GM13977 (cell line): Measurements from ENCODE around the gene LORICRIN.

Experiments used
- DNase-seq: peaks from one replicate; pipeline ENCODE4 v3.0.0; 2012; ENCODE audit warnings: low spot score
- in situ Hi-C: fragments of 300-500 bp; cut with MboI; formaldehyde crosslinking; loops from one replicate; pipeline ENCODE4 v1.12.0; 2022; ENCODE audit warnings: low sequenced_read_pairs, low pct_unique_long_range_greater_than_20kb, mixed read lengths, inconsistent platforms; ENCODE audit not compliant: unreplicated experiment
- TF ChIP-seq, protein P1 (sequence below): IDR thresholded peaks from 2 replicates; pipeline ENCODE4 v1.5.1; 2012; ENCODE audit warnings: mild to moderate bottlenecking, control low read depth; ENCODE audit not compliant: insufficient read depth; ENCODE audit errors: extremely low read depth, missing control alignments

The LORICRIN gene

DNA sequence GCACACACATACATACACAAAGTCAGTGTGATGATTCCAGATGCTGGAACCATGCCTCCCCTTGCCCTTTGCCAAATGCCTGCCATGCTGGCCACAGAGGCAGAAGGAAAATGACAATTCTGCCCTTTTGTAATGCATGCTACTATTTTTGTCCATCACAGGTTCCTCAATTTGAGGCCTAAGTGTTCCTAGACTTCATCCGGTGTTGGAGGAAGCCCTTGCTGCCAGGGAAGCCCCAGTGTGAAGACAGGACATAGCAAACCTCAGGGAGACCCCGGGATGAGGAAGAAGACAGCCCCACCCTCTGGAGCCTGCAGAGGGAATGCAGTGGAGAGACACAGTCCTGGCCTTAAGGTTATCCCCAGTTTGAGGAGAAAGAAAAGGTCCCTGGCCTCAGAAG, 27.7 kb upstream of the LORICRIN start:
- no peak for DNase-seq
- TF ChIP-seq, protein P1, sequence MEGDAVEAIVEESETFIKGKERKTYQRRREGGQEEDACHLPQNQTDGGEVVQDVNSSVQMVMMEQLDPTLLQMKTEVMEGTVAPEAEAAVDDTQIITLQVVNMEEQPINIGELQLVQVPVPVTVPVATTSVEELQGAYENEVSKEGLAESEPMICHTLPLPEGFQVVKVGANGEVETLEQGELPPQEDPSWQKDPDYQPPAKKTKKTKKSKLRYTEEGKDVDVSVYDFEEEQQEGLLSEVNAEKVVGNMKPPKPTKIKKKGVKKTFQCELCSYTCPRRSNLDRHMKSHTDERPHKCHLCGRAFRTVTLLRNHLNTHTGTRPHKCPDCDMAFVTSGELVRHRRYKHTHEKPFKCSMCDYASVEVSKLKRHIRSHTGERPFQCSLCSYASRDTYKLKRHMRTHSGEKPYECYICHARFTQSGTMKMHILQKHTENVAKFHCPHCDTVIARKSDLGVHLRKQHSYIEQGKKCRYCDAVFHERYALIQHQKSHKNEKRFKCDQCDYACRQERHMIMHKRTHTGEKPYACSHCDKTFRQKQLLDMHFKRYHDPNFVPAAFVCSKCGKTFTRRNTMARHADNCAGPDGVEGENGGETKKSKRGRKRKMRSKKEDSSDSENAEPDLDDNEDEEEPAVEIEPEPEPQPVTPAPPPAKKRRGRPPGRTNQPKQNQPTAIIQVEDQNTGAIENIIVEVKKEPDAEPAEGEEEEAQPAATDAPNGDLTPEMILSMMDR, result no peak
- in situ Hi-C loops, result no loop called here

DNA sequence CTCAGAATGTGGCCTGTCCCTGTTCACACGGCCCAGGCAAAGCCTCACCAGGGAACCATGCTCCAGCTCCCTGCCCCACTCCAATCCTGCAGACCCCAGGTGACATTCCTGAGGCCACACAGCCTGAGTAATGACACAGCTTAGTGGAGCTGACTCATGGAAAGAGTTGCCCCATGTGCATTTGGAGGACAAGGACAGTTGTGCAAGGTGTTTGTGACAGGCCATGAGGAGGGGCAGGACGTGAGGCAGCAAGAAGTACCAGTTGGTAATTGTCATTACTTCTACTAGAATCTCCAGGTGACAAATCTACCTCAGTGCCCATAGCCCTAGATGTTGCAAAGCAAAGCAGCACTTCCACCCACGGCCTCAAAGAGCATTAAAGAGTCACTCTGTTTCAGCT, 26.9 kb upstream of the LORICRIN start:
- in situ Hi-C loops, result no loop called here
- DNase-seq, result no peak
- TF ChIP-seq, protein P1, result no peak

DNA sequence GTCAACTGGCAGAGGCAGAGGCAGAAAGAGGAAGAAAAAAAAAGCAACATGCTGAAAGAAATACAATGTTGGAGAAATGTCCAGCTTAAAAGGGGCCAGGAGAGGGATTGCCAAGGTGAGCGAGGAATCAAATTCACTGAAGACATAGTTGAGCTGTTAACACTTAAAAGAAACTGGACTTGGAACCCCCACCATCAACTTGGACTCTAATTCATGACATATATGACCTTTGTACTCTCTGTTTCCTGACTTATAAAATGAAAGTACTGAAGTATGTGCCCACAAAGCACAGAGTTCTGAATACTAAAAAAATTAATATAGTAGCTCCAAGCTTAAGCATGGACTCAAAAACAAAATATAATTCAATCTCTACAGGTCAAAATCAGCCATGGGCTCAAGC, 26.0 kb upstream of the LORICRIN start:
- in situ Hi-C loops, result no loop called here
- TF ChIP-seq, protein P1, result no peak
- no peak for DNase-seq

DNA sequence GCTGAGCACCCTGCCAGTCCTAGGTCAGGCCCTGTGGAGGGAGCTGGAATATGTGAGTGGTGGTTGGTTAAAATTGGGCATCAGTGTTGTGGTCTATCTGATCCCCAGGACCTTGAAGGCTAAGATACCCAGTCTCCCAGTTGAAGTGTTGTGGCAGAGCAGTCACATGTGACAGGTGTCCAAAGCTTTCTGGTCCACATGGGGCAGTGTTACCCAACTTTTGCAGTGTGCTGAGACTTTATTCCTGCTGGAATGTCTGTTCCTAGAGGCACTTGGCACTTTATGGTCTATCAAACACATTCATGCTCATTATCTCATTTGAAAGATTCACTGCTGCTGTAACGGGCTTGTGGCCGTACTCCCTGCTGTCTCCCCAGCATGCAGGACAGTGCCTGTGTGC, 21.0 kb upstream of the LORICRIN start:
- TF ChIP-seq, protein P1, result peak; percentile 18
- no peak for DNase-seq

DNA sequence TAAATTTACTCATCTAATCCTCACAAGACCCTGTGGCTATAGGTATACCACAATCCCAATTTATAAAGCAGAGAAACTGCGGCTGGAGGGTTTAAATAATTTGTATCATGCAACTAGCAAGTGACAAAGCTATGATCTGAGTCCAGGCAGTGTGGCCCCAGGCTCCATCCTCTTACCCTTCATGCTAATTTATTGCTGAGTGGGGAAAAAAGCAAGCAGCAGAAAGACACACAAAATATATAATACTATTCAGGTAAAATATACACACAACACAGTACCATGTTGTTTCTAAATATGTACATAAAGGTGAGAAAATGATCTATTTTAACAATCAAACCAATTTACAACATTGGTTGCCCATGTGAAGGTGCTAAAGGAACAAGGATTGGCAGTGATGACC, 17.3 kb upstream of the LORICRIN start:
- TF ChIP-seq, protein P1, result no peak
- in situ Hi-C loops, result no loop called here
- no peak for DNase-seq

More for the DNA sequence above, 21.0 kb upstream of the LORICRIN start:
- in situ Hi-C loops, result no loop called here

DNA sequence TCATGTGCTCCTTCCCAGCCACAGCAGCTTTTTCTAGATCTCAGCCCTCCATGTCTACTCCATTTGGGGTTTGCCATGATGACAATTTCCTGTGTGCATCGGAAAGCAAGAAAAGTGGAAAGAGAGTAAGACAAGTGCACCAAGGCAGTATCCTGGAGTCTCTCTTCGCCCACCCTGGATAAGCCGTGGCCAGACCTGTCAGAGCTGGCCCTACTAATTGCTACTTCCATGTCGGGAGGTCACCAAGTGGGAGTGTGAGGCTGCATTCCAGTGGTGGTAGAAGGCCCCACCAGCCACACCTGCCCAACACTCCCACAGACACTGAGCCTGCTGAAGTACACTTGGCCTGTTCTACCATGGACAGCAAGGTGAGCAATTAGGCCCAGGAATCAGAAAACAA, 14.0 kb upstream of the LORICRIN start:
- DNase-seq, result no peak
- in situ Hi-C loops, result no loop called here
- TF ChIP-seq, protein P1, result no peak

DNA sequence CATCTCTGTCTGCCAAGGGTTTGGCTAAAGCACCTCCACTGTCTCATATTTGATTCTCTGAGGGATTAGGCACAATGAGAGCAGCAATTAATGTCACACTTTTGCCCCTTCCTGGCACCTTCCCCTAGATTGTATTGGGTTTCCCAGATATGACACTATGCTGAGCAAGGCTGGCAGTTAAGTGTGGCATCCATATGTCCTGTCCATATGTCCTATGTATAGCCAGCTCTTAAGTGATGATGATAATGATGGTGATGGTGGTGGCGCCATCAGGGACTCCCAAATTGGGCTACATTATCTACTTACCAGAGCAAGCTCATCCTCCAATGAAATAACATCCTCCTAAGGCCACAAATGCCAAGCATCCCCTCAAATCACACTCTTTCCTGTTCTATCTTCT, 13.5 kb upstream of the LORICRIN start:
- DNase-seq, result no peak
- in situ Hi-C loops, result no loop called here
- TF ChIP-seq, protein P1, result no peak
